Mononuclear cell (primary cell): ENCODE measurements around the gene TOE1. TPM values are rescaled to one million over a fixed set of nuclear protein-coding genes. Genes with fewer than 3 reads are reported as not detected.
"Not testable (repeated sequence)": the region's sequence is repeated elsewhere in the genome, so short reads cannot be mapped to it uniquely, and the experiment has no call there.

ENCODE experiments used
- H3K27me3 ChIP-seq: 2 replicates; pipeline ENCODE4 v1.6.0; 2011; ENCODE audit warnings: low read length, control low read depth; ENCODE audit not compliant: insufficient read depth
- H3K4me1 ChIP-seq: 2 replicates; pipeline ENCODE4 v1.5.1; 2011; ENCODE audit warnings: mild to moderate bottlenecking, low read length, control low read depth; ENCODE audit not compliant: insufficient read depth
- H3K4me3 ChIP-seq: 2 replicates; pipeline ENCODE4 v1.5.1; 2011; ENCODE audit warnings: mild to moderate bottlenecking, low read length, moderate library complexity
- H3K9me3 ChIP-seq: 2 replicates; pipeline ENCODE4 v1.5.1; 2011; ENCODE audit warnings: low read depth, mild to moderate bottlenecking, control low read depth, low read length
- total RNA-seq: library from RNA; depleted of rRNA; stranded (reverse); fragments of >200 nt; gene quantifications from one replicate; pipeline ENCODE4 v1.2.3, GENCODE V29; 2012

Gene TOE1
- total RNA-seq, 1 donor = 28.2 TPM

- peaks cover 11% of the 10 kb centered on the region for H3K4me1 ChIP-seq
Measured at GRCh38 chr1:45364294-45364693, 24.3 kb downstream of the TOE1 start.

DNA sequence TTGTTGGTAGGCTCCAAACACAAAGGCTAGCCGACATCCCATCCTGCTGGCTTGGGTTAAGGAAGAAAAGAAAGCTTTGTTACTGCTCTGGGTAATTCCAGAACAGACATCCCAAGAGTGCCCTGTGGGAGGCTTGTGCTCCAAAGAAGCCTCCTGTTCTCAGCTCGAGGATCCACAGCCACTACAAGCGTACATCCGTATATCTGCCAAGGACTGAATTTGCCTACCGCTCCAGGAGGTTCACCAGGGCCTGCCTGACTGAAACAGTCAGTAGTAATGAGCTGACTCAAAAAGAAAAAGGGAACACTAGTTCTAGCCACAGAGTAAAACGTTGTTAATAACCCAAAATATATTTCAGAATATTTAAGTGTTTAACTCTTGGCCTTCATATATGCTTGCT is 25.1 kb downstream of the TOE1 start:
- no peak overlapping the region for H3K4me3 ChIP-seq
- no peaks in the 10 kb centered on the region for H3K27me3 ChIP-seq
- H3K4me1 ChIP-seq = peaks cover 8% of the 10 kb centered on the region
- H3K9me3 ChIP-seq = no peaks in the 10 kb centered on the region

More at GRCh38 chr1:45364294-45364693, 24.3 kb downstream of the TOE1 start:
- Histone ChIP-seq H3K9me3 (no peaks in the 10 kb centered on the region), H3K4me3 (no peak overlapping the region), H3K27me3 (no peaks in the 10 kb centered on the region)

DNA sequence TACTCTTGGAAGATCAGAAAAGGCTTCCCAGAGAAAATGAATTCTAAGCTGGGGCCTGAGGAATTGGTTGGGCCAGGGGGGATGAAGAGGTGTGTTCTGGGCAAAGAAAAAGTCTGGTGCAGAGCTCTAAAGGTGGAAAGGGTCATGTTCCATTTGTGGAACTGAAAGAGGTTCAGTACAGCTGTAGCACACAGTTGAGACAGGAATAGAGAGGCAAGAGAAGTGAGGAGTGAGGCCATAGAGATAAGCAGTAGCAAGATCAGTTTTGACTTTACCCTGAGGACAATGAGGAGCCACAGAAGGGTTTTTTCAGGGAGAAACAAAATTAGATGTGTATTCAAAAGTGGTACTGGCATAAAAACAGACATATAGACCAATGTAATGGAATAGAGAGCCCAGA is 30.6 kb downstream of the TOE1 start:
- Histone ChIP-seq H3K9me3 (no peaks in the 10 kb centered on the region), H3K4me1 (no peaks in the 10 kb centered on the region), H3K4me3 (no peak overlapping the region), H3K27me3 (no peaks in the 10 kb centered on the region)

- H3K27me3 ChIP-seq = no peaks in the 10 kb centered on the region
- no peak overlapping the region for H3K4me3 ChIP-seq
- H3K9me3 ChIP-seq = no peaks in the 10 kb centered on the region
- no peaks in the 10 kb centered on the region for H3K4me1 ChIP-seq
Measured at GRCh38 chr1:45373573-45373972, 33.6 kb downstream of the TOE1 start.

DNA sequence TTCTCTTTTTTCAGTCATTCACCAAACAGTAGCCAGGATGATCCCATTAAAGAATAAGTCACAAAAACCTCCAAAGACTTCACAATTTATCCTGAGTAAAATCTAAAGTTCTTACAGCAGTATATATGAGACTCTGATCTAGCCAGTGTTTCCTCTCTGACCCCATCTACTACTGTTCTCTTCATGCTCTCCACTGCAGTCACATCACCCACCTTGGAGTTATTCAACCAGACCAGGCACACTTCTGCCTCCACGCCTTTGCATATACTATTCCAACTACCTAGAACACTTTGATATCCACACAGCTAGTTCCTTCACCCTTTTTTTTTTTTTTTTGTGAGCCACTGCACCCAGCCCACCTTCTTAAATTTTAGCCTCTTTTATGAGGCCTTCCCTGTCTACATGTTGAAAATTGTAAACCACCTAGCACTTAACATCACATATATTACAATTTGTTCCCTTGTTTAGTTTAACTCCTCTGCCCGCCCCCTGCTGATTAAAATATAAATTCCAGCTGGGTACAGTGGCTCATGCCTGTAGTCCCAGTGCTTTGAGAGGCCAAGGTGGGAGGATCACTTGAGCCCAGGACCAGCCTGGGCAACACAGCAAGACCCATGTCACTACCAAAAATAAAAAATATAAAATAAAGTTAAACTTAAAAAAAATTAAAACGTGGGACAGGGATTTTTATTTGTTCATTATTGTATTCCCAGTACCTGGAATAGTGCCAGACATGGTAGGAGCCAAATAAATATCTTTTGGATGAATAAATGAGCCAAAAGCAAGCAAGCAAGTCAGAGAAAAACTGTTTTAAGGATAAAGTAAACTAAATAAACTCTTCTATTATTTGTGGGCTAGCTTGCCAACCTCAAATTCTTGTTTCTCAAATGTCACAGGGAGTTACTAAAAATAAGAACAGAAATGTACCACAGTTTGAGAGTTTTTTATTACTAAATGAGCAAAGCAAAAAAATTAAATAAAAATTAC is 35.4 kb downstream of the TOE1 start:
- H3K9me3 ChIP-seq = no peaks in the 10 kb centered on the region
- no peak overlapping the region for H3K4me3 ChIP-seq
- no peaks in the 10 kb centered on the region for H3K4me1 ChIP-seq
- no peaks in the 10 kb centered on the region for H3K27me3 ChIP-seq

DNA sequence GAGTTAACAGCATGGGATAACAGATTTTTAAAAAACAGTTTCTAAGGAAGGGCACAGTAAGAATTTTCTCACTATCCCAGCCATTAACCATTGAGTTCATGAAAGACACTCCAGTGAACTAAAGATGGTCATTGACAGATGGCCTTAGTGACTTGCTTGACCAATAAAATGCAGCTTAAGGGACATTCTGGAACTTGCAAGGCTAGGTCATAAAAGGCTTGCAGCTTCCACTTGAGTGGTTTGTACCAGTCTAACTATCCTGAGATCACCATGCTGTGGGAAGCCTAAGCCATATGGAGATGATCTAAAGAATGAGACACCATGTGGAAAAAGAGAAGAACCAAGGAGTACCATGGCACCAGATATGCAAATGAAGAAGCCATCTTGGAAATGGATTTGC is 38.2 kb downstream of the TOE1 start:
- no peaks in the 10 kb centered on the region for H3K9me3 ChIP-seq
- no peaks in the 10 kb centered on the region for H3K27me3 ChIP-seq
- H3K4me1 ChIP-seq = no peaks in the 10 kb centered on the region
- H3K4me3 ChIP-seq = no peak overlapping the region

DNA sequence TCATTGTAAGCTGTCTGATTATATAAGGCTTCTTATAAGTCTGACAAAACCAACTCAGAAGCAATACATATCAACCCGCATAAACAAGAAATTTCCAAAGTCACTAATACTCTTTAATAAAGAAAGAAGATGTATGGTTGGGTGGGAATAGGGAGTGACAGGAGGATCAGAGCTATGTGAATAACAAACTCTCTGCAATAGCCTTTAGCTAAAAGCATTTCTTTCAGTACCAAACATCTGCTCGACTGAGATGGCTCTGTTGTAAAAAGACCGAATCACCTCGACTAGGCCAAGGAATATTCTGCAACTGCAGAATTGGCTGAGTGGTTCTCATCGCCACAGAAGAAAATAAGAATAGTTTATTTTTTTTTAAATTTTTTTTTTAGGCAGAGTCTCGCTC is 39.6 kb downstream of the TOE1 start:
- no peaks in the 10 kb centered on the region for H3K27me3 ChIP-seq
- H3K9me3 ChIP-seq = no peaks in the 10 kb centered on the region
- no peak overlapping the region for H3K4me3 ChIP-seq
- H3K4me1 ChIP-seq = no peaks in the 10 kb centered on the region

DNA sequence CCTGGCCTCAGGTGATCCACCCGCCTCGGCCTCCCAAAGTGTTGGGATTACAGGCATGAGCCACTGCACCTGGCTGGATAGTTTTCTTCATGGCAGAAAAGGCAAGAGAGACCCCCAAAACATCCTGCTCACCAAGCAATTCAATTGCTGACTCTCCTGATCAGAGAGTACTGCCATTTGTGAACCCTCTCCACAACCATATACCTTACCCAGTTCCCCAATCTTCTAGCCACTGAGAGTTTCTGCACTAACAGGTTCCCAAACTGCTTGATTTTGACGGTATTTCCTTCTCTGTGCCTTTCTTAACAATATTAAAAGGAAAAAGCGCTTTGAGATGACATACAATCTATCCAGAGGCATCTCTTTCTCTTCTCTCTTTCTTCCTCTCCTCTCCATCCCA is 40.2 kb downstream of the TOE1 start:
- no peak overlapping the region for H3K4me3 ChIP-seq
- H3K27me3 ChIP-seq = no peaks in the 10 kb centered on the region
- no peaks in the 10 kb centered on the region for H3K9me3 ChIP-seq
- no peaks in the 10 kb centered on the region for H3K4me1 ChIP-seq

DNA sequence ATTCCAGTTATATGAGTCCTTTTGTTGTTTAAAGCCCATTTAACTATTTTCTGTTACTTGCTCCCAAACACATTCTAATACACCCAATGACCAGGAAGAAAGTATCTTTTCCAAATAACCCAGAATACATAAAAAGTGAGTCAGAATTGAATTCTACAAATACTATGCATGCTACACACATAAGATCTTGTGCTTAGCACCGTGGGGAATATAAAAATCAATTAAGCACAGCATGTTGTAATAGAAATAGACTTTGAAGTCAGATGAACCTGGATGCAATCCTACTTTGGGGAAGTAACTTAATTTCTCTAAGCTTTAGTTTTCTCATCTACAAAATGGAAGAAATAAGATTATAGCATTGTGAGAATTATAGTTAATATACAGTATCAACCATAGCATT is 40.8 kb downstream of the TOE1 start:
- Histone ChIP-seq H3K27me3 (no peaks in the 10 kb centered on the region), H3K4me3 (no peak overlapping the region)

GRCh38 chr1:45381243-45381642 is 41.3 kb downstream of the TOE1 start:
- Histone ChIP-seq H3K27me3 (no peaks in the 10 kb centered on the region), H3K4me3 (no peak overlapping the region), H3K4me1 (no peaks in the 10 kb centered on the region), H3K9me3 (no peaks in the 10 kb centered on the region)

More for the DNA sequence above, 40.8 kb downstream of the TOE1 start:
- H3K9me3 ChIP-seq = no peaks in the 10 kb centered on the region
- no peaks in the 10 kb centered on the region for H3K4me1 ChIP-seq

DNA sequence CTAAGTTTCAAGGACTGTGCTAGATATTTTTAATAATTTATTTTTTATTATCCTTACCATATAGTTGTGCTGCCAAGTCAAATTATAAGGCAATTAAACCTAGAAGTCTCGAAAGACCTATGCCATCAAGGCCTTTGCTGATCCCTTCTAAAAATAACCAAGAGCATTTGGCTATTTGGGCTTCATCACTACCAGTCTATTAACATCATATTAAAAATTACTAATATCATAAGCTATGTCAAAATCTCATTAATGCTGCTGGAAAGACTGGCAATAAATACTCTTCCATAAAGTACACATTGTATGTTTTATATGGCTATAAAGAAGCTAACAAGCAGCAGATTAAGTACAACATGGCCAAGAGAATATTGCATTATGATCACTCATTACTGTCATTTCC is 43.2 kb downstream of the TOE1 start:
- Histone ChIP-seq H3K9me3 (no peaks in the 10 kb centered on the region), H3K4me1 (no peaks in the 10 kb centered on the region), H3K27me3 (no peaks in the 10 kb centered on the region), H3K4me3 (no peak overlapping the region)

- not testable (repeated sequence) for H3K4me3 ChIP-seq, H3K4me1 ChIP-seq, H3K9me3 ChIP-seq, H3K27me3 ChIP-seq
Measured at GRCh38 chr1:45384213-45384612, 44.2 kb downstream of the TOE1 start.

GRCh38 chr1:45385302-45385701 is 45.3 kb downstream of the TOE1 start:
- Histone ChIP-seq H3K9me3 (no peaks in the 10 kb centered on the region), H3K4me1 (no peaks in the 10 kb centered on the region), H3K27me3 (no peaks in the 10 kb centered on the region), H3K4me3 (no peak overlapping the region)

DNA sequence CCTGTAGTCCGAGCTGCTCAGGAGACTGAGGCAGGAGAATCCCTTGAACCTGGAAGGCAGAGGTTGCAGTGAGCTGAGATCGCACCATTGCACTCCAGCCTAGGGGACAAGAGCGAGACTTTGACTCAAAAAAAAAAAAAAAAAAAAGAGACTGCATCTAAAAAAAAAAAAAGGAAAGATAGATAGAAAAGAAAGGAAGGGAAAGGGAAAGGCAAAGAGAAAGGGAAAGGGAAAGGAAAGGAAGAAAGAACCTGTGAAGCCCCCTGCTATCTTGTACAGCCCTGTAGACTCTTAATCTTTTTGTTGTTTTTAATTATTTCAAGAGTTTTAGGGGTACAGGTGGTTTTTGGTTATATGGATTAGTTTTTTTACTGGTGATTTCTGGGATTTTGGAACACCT is 46.2 kb downstream of the TOE1 start:
- H3K4me3 ChIP-seq = no peak overlapping the region

More for the DNA sequence above, 46.2 kb downstream of the TOE1 start:
- no peaks in the 10 kb centered on the region for H3K4me1 ChIP-seq
- H3K9me3 ChIP-seq = no peaks in the 10 kb centered on the region
- H3K27me3 ChIP-seq = no peaks in the 10 kb centered on the region
